HCT116 (cell line): ENCODE measurements around the gene MARCKSL1. TPM values are rescaled to one million over a fixed set of nuclear protein-coding genes. Genes with fewer than 3 reads are reported as not detected.

Source experiments
- ATAC-seq: fragments of 200-7000 bp; cut with Tn5 transposase; 2 replicates; pipeline ENCODE4 v1.9.1; 2020; ENCODE audit warnings: mild to moderate bottlenecking, moderate library complexity
- BruUV-seq: library from RNA; stranded (reverse); fragments of 400-500 nt; replicated peaks from 2 replicates; lab custom pipeline; 2021; lab: Mats Ljungman, UMichigan
- CTCF ChIA-PET: fragments of 300-600 bp; sonication (Branson Sonifier 250); formaldehyde crosslinking; loops from one replicate; lab custom pipeline; 2021; ENCODE audit warnings: antibody characterized with exemption; lab: Charles Lee
- POLR2A ChIA-PET: fragments of 300-600, 350-600 bp; sonication (Branson Sonifier 250); formaldehyde crosslinking; loops from one replicate; lab custom pipeline; 2021; ENCODE audit warnings: antibody characterized with exemption; lab: Charles Lee
- RAD21 ChIA-PET, 2 experiments: fragments of 300-600 bp; sonication (Branson Sonifier 250); formaldehyde crosslinking; loops; one replicate each; lab custom pipeline; 2023; ENCODE audit warnings: low total read pairs in 2 of 2; ENCODE audit not compliant: uncharacterized antibody in 2 of 2, unreplicated experiment in 2 of 2, low non-redundant PET in 1 of 2; lab: Charles Lee
- DNase-seq: peaks from one replicate; pipeline ENCODE4 v3.0.0-alpha.2; 2010; ENCODE audit warnings: low read depth, low spot score
- H2AFZ ChIP-seq: fragments of 200-600 bp; shearing (Covaris generic), sonication (generic); 2 replicates; pipeline ENCODE4 v1.6.1; 2017; ENCODE audit warnings: low read depth, mixed run types, mixed read lengths, antibody characterized with exemption, low read length; ENCODE audit not compliant: poor library complexity, severe bottlenecking
- H3K27ac ChIP-seq: 2 replicates; pipeline ENCODE4 v1.5.1; 2012; ENCODE audit warnings: low read depth, low read length
- H3K27me3 ChIP-seq: fragments of 200-600 bp; sonication (generic); 2 replicates; pipeline ENCODE4 v1.6.1; 2016; ENCODE audit warnings: mixed run types, low read length, mixed read lengths; ENCODE audit not compliant: insufficient read depth
- H3K36me3 ChIP-seq, 2 experiments: fragments of 200-500 bp in 1 of 2; fragments of 200-600 bp in 1 of 2; sonication (Bioruptor generic) in 1 of 2; sonication (generic) in 1 of 2; 2 replicates each; pipeline versions ENCODE4 v1.5.1 to v1.6.1; 2014 to 2016; ENCODE audit warnings: low read length in 2 of 2, inconsistent platforms in 1 of 2, mixed read lengths in 1 of 2, mixed run types in 1 of 2; ENCODE audit not compliant: insufficient read depth in 2 of 2, control insufficient read depth in 1 of 2
- H3K4me1 ChIP-seq, 2 experiments: fragments of 200-600 bp in 1 of 2; sonication (generic) in 1 of 2; 2 replicates each; pipeline versions ENCODE4 v1.5.1 to v1.6.1; 2012 to 2017; ENCODE audit warnings: low read length in 2 of 2, inconsistent platforms in 1 of 2, mild to moderate bottlenecking in 1 of 2, mixed read lengths in 1 of 2, mixed run types in 1 of 2, moderate library complexity in 1 of 2; ENCODE audit not compliant: insufficient read depth in 2 of 2, control insufficient read depth in 1 of 2
- H3K4me2 ChIP-seq: fragments of 200-600 bp; sonication (generic); 2 replicates; pipeline ENCODE4 v1.6.1; 2017; ENCODE audit warnings: mixed run types, low read length, mixed read lengths
- H3K4me3 ChIP-seq, 2 experiments: fragments of 200-600 bp in 1 of 2; sonication (generic) in 1 of 2; replicated peaks in 1 of 2; 2 replicates each; pipeline ENCODE4 v1.5.1; 2011 to 2016; ENCODE audit warnings: low read length in 2 of 2, control low read depth in 1 of 2, low read depth in 1 of 2, mild to moderate bottlenecking in 1 of 2, mixed read lengths in 1 of 2, mixed run types in 1 of 2
- H3K79me2 ChIP-seq: fragments of 200-600 bp; sonication (generic); 2 replicates; pipeline ENCODE4 v1.6.1; 2017; ENCODE audit warnings: mild to moderate bottlenecking, mixed run types, low read length, moderate library complexity, mixed read lengths; ENCODE audit not compliant: insufficient read depth
- H3K9ac ChIP-seq: fragments of 200-600 bp; sonication (generic); 2 replicates; pipeline ENCODE4 v1.6.1; 2016; ENCODE audit warnings: low read length, mixed read lengths
- H3K9me2 ChIP-seq: fragments of 200-600 bp; sonication (generic), shearing (Covaris generic); 2 replicates; pipeline ENCODE4 v1.6.1; 2017; ENCODE audit warnings: mixed run types, mild to moderate bottlenecking, moderate library complexity; ENCODE audit not compliant: insufficient read depth
- H3K9me3 ChIP-seq, 2 experiments: fragments of 200-500 bp in 1 of 2; fragments of 200-600 bp in 1 of 2; sonication (Bioruptor generic) in 1 of 2; sonication (generic) in 1 of 2; 2 replicates each; pipeline ENCODE4 v1.6.1; 2014 to 2017; ENCODE audit warnings: low read length in 2 of 2, mixed read lengths in 2 of 2, inconsistent platforms in 1 of 2, low read depth in 1 of 2, mild to moderate bottlenecking in 1 of 2, mixed run types in 1 of 2, moderate library complexity in 1 of 2; ENCODE audit not compliant: control insufficient read depth in 1 of 2, insufficient read depth in 1 of 2
- H4K20me1 ChIP-seq: fragments of 200-600 bp; sonication (generic), shearing (Covaris generic); 2 replicates; pipeline ENCODE4 v1.6.1; 2017; ENCODE audit warnings: mixed run types, mild to moderate bottlenecking, moderate library complexity; ENCODE audit not compliant: insufficient read depth
- ATF3 ChIP-seq: IDR thresholded peaks from 2 replicates; pipeline ENCODE4 v1.6.1; 2012
- CEBPB ChIP-seq: IDR thresholded peaks from 2 replicates; pipeline ENCODE4 v1.6.1; 2012; ENCODE audit warnings: low read depth
- EGR1 ChIP-seq: IDR thresholded peaks from 2 replicates; pipeline ENCODE4 v1.6.1; 2012; ENCODE audit warnings: low read depth
- ELF1 ChIP-seq: IDR thresholded peaks from 2 replicates; pipeline ENCODE4 v1.6.1; 2012; ENCODE audit warnings: low read depth, borderline replicate concordance
- EZH2 ChIP-seq: fragments of 200-600 bp; sonication (generic); IDR thresholded peaks from 2 replicates; pipeline ENCODE4 v1.6.1; 2017; ENCODE audit warnings: antibody characterized with exemption, mixed run types
- EZH2phosphoT487 ChIP-seq: fragments of 200-600 bp; IDR thresholded peaks from 2 replicates; pipeline ENCODE4 v1.6.1; 2018; ENCODE audit warnings: antibody characterized with exemption, borderline replicate concordance
- FOSL1 ChIP-seq: IDR thresholded peaks from 2 replicates; pipeline ENCODE4 v1.6.1; 2012; ENCODE audit warnings: low read depth
- JUND ChIP-seq: IDR thresholded peaks from 2 replicates; pipeline ENCODE4 v1.6.1; 2012
- POLR2A ChIP-seq: IDR thresholded peaks from 2 replicates; pipeline ENCODE4 v1.7.0; 2011; ENCODE audit warnings: borderline replicate concordance; ENCODE audit not compliant: insufficient read depth, insufficient read length; ENCODE audit errors: extremely low read depth
- POLR2AphosphoS5 ChIP-seq: IDR thresholded peaks from 2 replicates; pipeline ENCODE4 v1.6.1; 2011; ENCODE audit warnings: mild to moderate bottlenecking, low read depth, low read length, moderate library complexity
- RAD21 ChIP-seq: IDR thresholded peaks from 2 replicates; pipeline ENCODE4 v1.6.1; 2012; ENCODE audit warnings: low read depth, mild to moderate bottlenecking
- SIN3A ChIP-seq: IDR thresholded peaks from 2 replicates; pipeline ENCODE4 v1.6.1; 2012; ENCODE audit warnings: low read depth
- SP1 ChIP-seq: IDR thresholded peaks from 2 replicates; pipeline ENCODE4 v1.6.1; 2012; ENCODE audit warnings: low read depth
- SRF ChIP-seq: IDR thresholded peaks from 2 replicates; pipeline ENCODE4 v1.6.1; 2012; ENCODE audit warnings: low read depth
- TCF7L2 ChIP-seq: IDR thresholded peaks from 2 replicates; pipeline ENCODE4 v1.7.0; 2011; ENCODE audit warnings: borderline replicate concordance, inconsistent platforms; ENCODE audit not compliant: insufficient read depth, insufficient read length; ENCODE audit errors: extremely low read depth
- YY1 ChIP-seq: IDR thresholded peaks from 2 replicates; pipeline ENCODE4 v1.6.1; 2011; ENCODE audit warnings: low read length, low read depth, moderate library complexity, mild to moderate bottlenecking; ENCODE audit not compliant: insufficient replicate concordance; ENCODE audit errors: extremely low read depth
- ZBTB33 ChIP-seq: IDR thresholded peaks from 2 replicates; pipeline ENCODE4 v1.6.1; 2011; ENCODE audit warnings: mild to moderate bottlenecking, low read length, moderate library complexity; ENCODE audit not compliant: insufficient replicate concordance; ENCODE audit errors: extremely low read depth
- ZNF274 ChIP-seq: fragments of 200-500 bp; sonication (Bioruptor generic); IDR thresholded peaks from 2 replicates; pipeline ENCODE4 v1.6.1; 2014; ENCODE audit warnings: mild to moderate bottlenecking, low read depth, low read length, inconsistent platforms
- intact Hi-C: fragments of 100-400 bp; cut with micrococcal nuclease; formaldehyde crosslinking; loops from 2 replicates; pipeline ENCODE4 v1.10.0; 2022
- total RNA-seq: library from RNA; stranded (reverse); gene quantifications from one replicate; pipeline ENCODE4 v1.2.1, GENCODE V29; 2021; ENCODE audit not compliant: unreplicated experiment
- TF ChIP-seq, protein P1 (sequence below), 3 experiments: fragments of 200-600 bp in 1 of 3; sonication (generic) in 1 of 3; IDR thresholded peaks in 2 of 3; conservative IDR thresholded peaks in 1 of 3; 2 replicates each; pipeline ENCODE4 v1.5.1; 2012 to 2017; ENCODE audit warnings: low read depth in 2 of 3, low read length in 2 of 3, antibody characterized with exemption in 1 of 3, borderline replicate concordance in 1 of 3, control low read depth in 1 of 3, mild to moderate bottlenecking in 1 of 3, mixed read lengths in 1 of 3, mixed run types in 1 of 3, moderate library complexity in 1 of 3; ENCODE audit not compliant: insufficient read depth in 1 of 3
- TF ChIP-seq, protein P2 (sequence below): IDR thresholded peaks from 2 replicates; pipeline ENCODE4 v1.6.1; 2012

MARCKSL1 gene
- total RNA-seq, 1 experiment from 2014 or later: 127 TPM

DNA sequence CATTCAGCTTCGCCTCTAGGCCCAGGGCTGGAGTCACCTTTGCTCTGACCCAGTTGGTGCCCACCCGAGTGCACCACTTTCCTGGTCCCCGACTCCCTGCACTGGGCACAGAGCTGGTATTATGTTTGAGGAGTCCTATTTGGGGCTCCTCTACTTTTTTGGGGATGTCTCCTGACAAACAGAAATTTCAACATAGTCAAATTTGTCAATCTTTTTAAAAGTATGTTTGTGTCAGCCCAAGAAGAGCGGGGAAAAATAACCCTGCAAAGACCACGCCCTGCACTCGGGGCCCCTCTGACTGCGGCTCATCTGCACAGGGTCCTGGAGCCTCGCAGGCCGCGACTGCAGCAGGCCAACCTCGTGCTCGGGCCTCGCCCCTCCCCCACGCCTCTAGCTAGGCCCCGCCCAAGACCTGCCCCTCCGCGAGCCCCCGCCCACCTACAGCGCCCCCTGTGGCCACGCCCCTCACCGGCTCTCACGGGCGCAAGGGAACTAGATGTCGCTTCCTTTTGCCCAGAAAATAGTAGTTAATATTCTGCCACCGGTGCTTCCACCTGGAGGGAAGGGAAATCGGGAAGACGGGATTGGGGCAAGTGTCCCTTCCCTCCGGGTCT lies 14.9 kb upstream of the MARCKSL1 start:
- Histone ChIP-seq H3K4me3 (peak overlapping the region; percentile 69 to 78), H3K4me1 (peaks cover 5 to 21% of the 10 kb centered on the region in 2 experiments; a peak in 3 of 4 replicates), H2AFZ (no peak overlapping the region), H4K20me1 (no peaks in the 10 kb centered on the region), H3K9me3 (no peaks in the 10 kb centered on the region), H3K9ac (peak overlapping the region; percentile 86), H3K79me2 (no peaks in the 10 kb centered on the region), H3K27me3 (no peaks in the 10 kb centered on the region), H3K27ac (peak overlapping the region; percentile 60), H3K4me2 (peak overlapping the region; percentile 90), H3K9me2 (no peaks in the 10 kb centered on the region), H3K36me3 (no peaks in the 10 kb centered on the region)
- ATAC-seq: peak; percentile 72
- peak; percentile 61 for DNase-seq
- RAD21 ChIA-PET: interaction anchor here in 1 of 2 experiments (0.6 kb wide), 1 partner anchor 39 kb away, joined by 5 read pairs; no protein-coding TSS in a partner anchor
- CTCF ChIA-PET: interaction anchor here (0.6 to 2.4 kb wide), 3 partner anchors 14 to 43 kb away, joined by 3 to 8 read pairs (median 4); partner anchors contain the start of genes BSDC1 and MARCKSL1
- intact Hi-C loops: no loop called here
- no TSS peak for BruUV-seq
- POLR2A ChIA-PET: interaction anchor here (1.1 to 2.7 kb wide), 3 partner anchors 14 to 17 kb away, joined by 3 to 18 read pairs (median 4); partner anchors contain the start of gene MARCKSL1
- no peak for TF ChIP-seq ATF3
- no peak for TF ChIP-seq EZH2phosphoT487
- no peak for TF ChIP-seq EZH2
- TF ChIP-seq ELF1: no peak
- peak; percentile 63 for TF ChIP-seq SP1
- no peak for TF ChIP-seq RAD21
- no peak for TF ChIP-seq CEBPB
- no peak for TF ChIP-seq FOSL1
- TF ChIP-seq, protein P1, sequence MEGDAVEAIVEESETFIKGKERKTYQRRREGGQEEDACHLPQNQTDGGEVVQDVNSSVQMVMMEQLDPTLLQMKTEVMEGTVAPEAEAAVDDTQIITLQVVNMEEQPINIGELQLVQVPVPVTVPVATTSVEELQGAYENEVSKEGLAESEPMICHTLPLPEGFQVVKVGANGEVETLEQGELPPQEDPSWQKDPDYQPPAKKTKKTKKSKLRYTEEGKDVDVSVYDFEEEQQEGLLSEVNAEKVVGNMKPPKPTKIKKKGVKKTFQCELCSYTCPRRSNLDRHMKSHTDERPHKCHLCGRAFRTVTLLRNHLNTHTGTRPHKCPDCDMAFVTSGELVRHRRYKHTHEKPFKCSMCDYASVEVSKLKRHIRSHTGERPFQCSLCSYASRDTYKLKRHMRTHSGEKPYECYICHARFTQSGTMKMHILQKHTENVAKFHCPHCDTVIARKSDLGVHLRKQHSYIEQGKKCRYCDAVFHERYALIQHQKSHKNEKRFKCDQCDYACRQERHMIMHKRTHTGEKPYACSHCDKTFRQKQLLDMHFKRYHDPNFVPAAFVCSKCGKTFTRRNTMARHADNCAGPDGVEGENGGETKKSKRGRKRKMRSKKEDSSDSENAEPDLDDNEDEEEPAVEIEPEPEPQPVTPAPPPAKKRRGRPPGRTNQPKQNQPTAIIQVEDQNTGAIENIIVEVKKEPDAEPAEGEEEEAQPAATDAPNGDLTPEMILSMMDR (IDR thresholded peaks at IDR 0.05 in 2 of 3, conservative IDR thresholded peaks at IDR 0.05 in 1 of 3; ENCODE audit: borderline replicate concordance in 1 of 3, insufficient read depth in 1 of 3, low read depth in 2 of 3, low read length in 2 of 3): peak in 2 of 3 experiments; percentile 54 to 58; a peak in 3 of 6 replicates
- TF ChIP-seq POLR2AphosphoS5: no peak
- TF ChIP-seq ZBTB33: no peak
- no peak for TF ChIP-seq ZNF274
- no peak for TF ChIP-seq SRF
- no peak for TF ChIP-seq JUND
- peak; percentile 60; the same call in 1 of the 2 replicates for TF ChIP-seq EGR1
- TF ChIP-seq, protein P2, sequence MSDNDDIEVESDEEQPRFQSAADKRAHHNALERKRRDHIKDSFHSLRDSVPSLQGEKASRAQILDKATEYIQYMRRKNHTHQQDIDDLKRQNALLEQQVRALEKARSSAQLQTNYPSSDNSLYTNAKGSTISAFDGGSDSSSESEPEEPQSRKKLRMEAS: peak; percentile 98
- no peak for TF ChIP-seq SIN3A
- TF ChIP-seq TCF7L2: no peak
- TF ChIP-seq YY1: no peak
- TF ChIP-seq POLR2A: no peak
